Activated naive CD8-positive, alpha-beta T cell treated with anti-CD3 and anti-CD28 coated beads, Interleukin-2, amount 10 ng/mL, durations not matched to agents 7 days and 5 days (primary cell): ENCODE measurements around the gene LPA. TPM values are rescaled to one million over a fixed set of nuclear protein-coding genes. Genes with fewer than 3 reads are reported as not detected.
A peak's percentile ranks its signal among the peaks of the same experiment; 100 is the strongest.
"Not testable (repeated sequence)": the region's sequence is repeated elsewhere in the genome, so short reads cannot be mapped to it uniquely, and the experiment has no call there.

Experiments used
- ATAC-seq: fragments of 150-1000 bp; cut with Tn5 transposase; one replicate; pipeline ENCODE4 v1.10.0; 2021; ENCODE audit warnings: low read depth, moderate library complexity
- POLR2A ChIA-PET: fragments of 350-600 bp; sonication (Branson Sonifier 250); formaldehyde crosslinking; loops from one replicate; lab custom pipeline; 2021; ENCODE audit warnings: antibody characterized with exemption; lab: Charles Lee
- DNase-seq: peaks from one replicate; pipeline ENCODE4 v3.0.0; 2021
- H3K27ac Mint-ChIP-seq: one replicate; pipeline ENCODE4 v1.8.0; 2022; ENCODE audit warnings: mild to moderate bottlenecking, mixed read lengths
- H3K27me3 Mint-ChIP-seq: one replicate; pipeline ENCODE4 v1.8.0; 2022; ENCODE audit warnings: mild to moderate bottlenecking, moderate library complexity, mixed read lengths
- H3K36me3 Mint-ChIP-seq: one replicate; pipeline ENCODE4 v1.8.0; 2021; ENCODE audit warnings: mild to moderate bottlenecking, mixed read lengths
- H3K4me1 Mint-ChIP-seq: one replicate; pipeline ENCODE4 v1.8.0; 2021; ENCODE audit warnings: mixed read lengths
- H3K4me3 Mint-ChIP-seq: one replicate; pipeline ENCODE4 v1.8.0; 2022; ENCODE audit warnings: mild to moderate bottlenecking, moderate library complexity, mixed read lengths
- H3K9me3 Mint-ChIP-seq: one replicate; pipeline ENCODE4 v1.8.0; 2021; ENCODE audit warnings: mixed read lengths
- total RNA-seq, 2 experiments: library from RNA; stranded (reverse); gene quantifications; one replicate each; pipeline ENCODE4 v1.2.3, GENCODE V29; 2021

LPA gene
- total RNA-seq, 2 experiments from 2014 or later: not detected

- Mint-ChIP-seq H3K4me1 (no peaks in the 10 kb centered on the region), H3K4me3 (no peak overlapping the region), H3K27me3 (peaks cover 9% of the 10 kb centered on the region), H3K36me3 (no peaks in the 10 kb centered on the region), H3K27ac (no peak overlapping the region), H3K9me3 (peaks cover 3% of the 10 kb centered on the region)
- ATAC-seq: no peak
- POLR2A ChIA-PET: no interaction called here
- no peak for DNase-seq
These were observed 77.7 kb downstream of the LPA start for GRCh38 chr6:160586374-160586773.

GRCh38 chr6:160583794-160584193 is 80.3 kb downstream of the LPA start:
- POLR2A ChIA-PET: no interaction called here
- H3K36me3 Mint-ChIP-seq: no peaks in the 10 kb centered on the region
- no peak overlapping the region for H3K27ac Mint-ChIP-seq

DNA sequence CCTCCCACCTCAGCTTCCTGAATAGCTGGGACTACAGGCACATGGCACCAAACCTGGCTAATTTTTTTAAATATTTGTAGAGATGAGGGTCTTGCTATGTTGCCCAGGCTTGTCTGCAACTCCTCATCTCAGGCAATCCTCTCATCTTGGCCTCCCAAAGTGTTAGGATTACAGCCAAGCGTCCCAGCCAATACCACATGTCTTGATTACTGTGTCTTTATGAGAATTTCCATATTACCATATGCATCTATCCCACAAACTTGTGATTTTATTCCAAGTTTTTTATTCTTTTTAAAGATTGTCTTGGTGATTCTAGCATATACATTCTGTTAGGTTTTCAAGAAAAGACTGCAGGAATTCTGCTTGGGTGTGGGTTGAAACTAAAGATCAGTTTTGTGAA is 82.7 kb downstream of the LPA start:
- no peak overlapping the region for H3K4me3 Mint-ChIP-seq
- peaks cover 9% of the 10 kb centered on the region for H3K27me3 Mint-ChIP-seq
- DNase-seq (no peak), ATAC-seq (no peak)
- H3K9me3 Mint-ChIP-seq: peaks cover 3% of the 10 kb centered on the region
- POLR2A ChIA-PET: no interaction called here
- H3K4me1 Mint-ChIP-seq: no peaks in the 10 kb centered on the region
- no peak overlapping the region for H3K27ac Mint-ChIP-seq
- no peaks in the 10 kb centered on the region for H3K36me3 Mint-ChIP-seq

More at GRCh38 chr6:160583794-160584193, 80.3 kb downstream of the LPA start:
- peaks cover 9% of the 10 kb centered on the region for H3K27me3 Mint-ChIP-seq
- no peak overlapping the region for H3K4me3 Mint-ChIP-seq
- no peaks in the 10 kb centered on the region for H3K4me1 Mint-ChIP-seq
- peaks cover 3% of the 10 kb centered on the region for H3K9me3 Mint-ChIP-seq
- ATAC-seq: no peak
- no peak for DNase-seq

DNA sequence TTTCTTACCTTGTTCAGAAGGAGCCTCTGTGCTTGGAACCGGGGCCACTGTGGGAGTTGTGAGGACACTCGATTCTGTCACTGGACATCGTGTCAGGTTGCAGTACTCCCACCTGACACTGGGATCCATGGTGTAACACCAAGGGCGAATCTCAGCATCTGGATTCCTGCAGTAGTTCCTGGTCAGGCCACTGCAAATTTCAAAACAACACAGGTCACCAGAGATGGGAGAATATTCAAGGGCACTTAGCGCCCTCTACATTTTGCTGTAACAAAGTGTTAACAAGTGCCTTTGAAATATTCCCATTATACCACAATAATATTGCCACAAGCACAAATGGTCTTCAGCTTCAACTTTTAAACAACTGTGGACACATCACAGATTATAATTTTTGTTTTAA is 85.6 kb downstream of the LPA start:
- H3K4me1 Mint-ChIP-seq, POLR2A ChIA-PET, H3K36me3 Mint-ChIP-seq, H3K27ac Mint-ChIP-seq, H3K27me3 Mint-ChIP-seq, DNase-seq, H3K4me3 Mint-ChIP-seq, ATAC-seq, H3K9me3 Mint-ChIP-seq: not testable (repeated sequence)

DNA sequence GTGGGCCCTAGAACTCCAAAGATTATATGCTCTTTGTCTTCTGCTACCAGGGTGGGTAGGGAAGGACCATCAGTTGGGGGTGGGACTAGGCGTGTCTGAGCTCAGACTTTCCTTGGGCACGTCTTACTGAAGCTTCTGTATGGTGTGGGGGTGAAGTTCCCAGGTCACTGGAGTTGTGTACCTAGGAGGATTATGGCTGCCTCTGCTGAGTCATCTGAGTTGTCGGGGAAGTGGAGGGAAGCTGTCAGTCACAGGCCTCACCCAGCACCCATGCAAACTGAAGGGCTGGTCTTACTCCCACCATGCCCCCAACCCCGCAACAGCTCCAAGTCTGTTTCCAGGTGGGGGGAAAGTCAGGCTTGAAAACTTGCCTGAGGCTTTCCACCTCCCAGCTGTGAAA is 90.1 kb downstream of the LPA start:
- DNase-seq: no peak
- no peaks in the 10 kb centered on the region for H3K36me3 Mint-ChIP-seq
- H3K4me3 Mint-ChIP-seq: no peak overlapping the region
- ATAC-seq: no peak
- H3K27ac Mint-ChIP-seq: no peak overlapping the region
- H3K9me3 Mint-ChIP-seq: no peaks in the 10 kb centered on the region
- H3K27me3 Mint-ChIP-seq: peaks cover 2% of the 10 kb centered on the region
- POLR2A ChIA-PET: no interaction called here
- no peaks in the 10 kb centered on the region for H3K4me1 Mint-ChIP-seq

DNA sequence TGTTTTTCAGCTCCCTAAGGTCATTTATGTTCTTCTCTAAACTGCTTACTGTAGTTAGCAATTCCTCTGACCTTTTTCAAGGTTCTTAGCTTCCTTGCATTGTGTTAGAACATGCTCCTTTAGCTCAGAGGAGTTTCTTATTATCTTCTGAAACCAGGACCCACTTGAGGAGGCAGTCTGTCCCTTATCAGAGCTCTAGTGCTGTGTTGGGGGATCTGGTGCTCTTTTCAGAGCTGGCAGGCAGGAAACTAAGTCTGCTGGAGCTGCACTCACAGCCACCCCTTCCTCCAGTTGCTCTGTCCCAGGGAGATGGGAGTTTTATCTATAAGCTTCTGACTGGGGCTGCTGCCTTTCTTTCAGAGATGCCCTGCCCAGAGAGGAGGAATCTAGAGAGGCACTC is 92.9 kb downstream of the LPA start:
- H3K4me1 Mint-ChIP-seq, H3K27ac Mint-ChIP-seq, ATAC-seq, H3K27me3 Mint-ChIP-seq, DNase-seq, H3K4me3 Mint-ChIP-seq, H3K36me3 Mint-ChIP-seq, POLR2A ChIA-PET, H3K9me3 Mint-ChIP-seq: not testable (repeated sequence)

GRCh38 chr6:160544802-160545201 is 119.3 kb downstream of the LPA start:
- no peak for DNase-seq
- no peak for ATAC-seq
- no peak overlapping the region for H3K4me3 Mint-ChIP-seq
- H3K27me3 Mint-ChIP-seq: peaks cover 2% of the 10 kb centered on the region
- no peak overlapping the region for H3K27ac Mint-ChIP-seq
- H3K9me3 Mint-ChIP-seq: no peaks in the 10 kb centered on the region
- H3K4me1 Mint-ChIP-seq: no peaks in the 10 kb centered on the region
- POLR2A ChIA-PET: no interaction called here
- H3K36me3 Mint-ChIP-seq: no peaks in the 10 kb centered on the region

- no peaks in the 10 kb centered on the region for H3K9me3 Mint-ChIP-seq
- no peak overlapping the region for H3K4me3 Mint-ChIP-seq
- H3K4me1 Mint-ChIP-seq: no peaks in the 10 kb centered on the region
- DNase-seq (no peak), ATAC-seq (no peak)
- no peak overlapping the region for H3K27ac Mint-ChIP-seq
- H3K27me3 Mint-ChIP-seq: peaks cover 21% of the 10 kb centered on the region
- no peaks in the 10 kb centered on the region for H3K36me3 Mint-ChIP-seq
- POLR2A ChIA-PET: no interaction called here
These were observed 128.8 kb downstream of the LPA start for GRCh38 chr6:160535270-160535669.

GRCh38 chr6:160534050-160534696 is 129.9 kb downstream of the LPA start:
- H3K4me3 Mint-ChIP-seq: no peak overlapping the region
- peak; percentile 61 for DNase-seq
- peak; percentile 75 for ATAC-seq
- POLR2A ChIA-PET: no interaction called here
- H3K9me3 Mint-ChIP-seq: no peaks in the 10 kb centered on the region
- H3K27me3 Mint-ChIP-seq: peaks cover 27% of the 10 kb centered on the region
- H3K36me3 Mint-ChIP-seq: no peaks in the 10 kb centered on the region
- no peak overlapping the region for H3K27ac Mint-ChIP-seq
- H3K4me1 Mint-ChIP-seq: no peaks in the 10 kb centered on the region

DNA sequence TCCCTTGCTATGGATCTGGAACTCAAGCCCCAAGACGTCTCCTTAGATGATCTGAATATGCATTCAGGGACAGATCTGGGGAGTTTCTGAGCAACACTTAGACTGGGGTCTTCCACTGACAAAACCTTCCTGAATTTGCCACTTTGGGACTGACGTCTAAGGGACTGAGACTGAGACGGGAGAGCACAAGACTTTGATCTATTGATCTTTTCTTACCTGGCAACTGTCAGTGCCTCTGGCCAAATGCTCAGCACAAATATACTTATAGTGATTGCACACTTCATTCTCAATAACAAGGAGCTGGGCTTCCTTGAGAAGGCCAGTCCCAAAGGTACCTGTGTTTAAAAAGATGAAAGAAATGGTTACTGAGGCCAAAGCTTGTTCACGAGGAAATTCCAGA is 131.8 kb downstream of the LPA start:
- ATAC-seq (no peak), DNase-seq (no peak)
- Mint-ChIP-seq H3K27me3 (peaks cover 35% of the 10 kb centered on the region), H3K36me3 (no peaks in the 10 kb centered on the region), H3K4me1 (peaks cover 1% of the 10 kb centered on the region), H3K27ac (no peak overlapping the region), H3K9me3 (peaks cover 2% of the 10 kb centered on the region), H3K4me3 (no peak overlapping the region)
- POLR2A ChIA-PET: no interaction called here

DNA sequence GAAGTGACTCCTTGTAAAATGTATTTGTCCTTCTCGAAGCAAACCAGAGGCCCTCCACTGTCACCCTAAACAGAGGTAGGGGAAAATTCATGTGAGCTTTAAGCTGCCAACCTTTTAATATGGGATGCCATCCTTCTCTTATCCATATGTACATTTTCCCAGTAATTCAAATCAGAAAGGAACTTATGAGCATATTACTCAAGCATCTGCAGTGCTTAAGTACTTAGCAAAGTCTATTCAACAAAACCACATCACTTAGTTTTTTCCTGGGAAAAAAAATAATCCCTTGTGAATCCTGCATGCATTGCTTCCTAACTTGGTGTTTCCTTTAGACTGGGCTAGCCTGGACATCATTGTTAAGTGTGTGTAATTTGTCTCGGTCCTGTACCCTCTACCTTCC is 132.2 kb downstream of the LPA start:
- Mint-ChIP-seq H3K36me3 (no peaks in the 10 kb centered on the region), H3K27ac (no peak overlapping the region), H3K4me3 (no peak overlapping the region), H3K9me3 (peaks cover 2% of the 10 kb centered on the region), H3K4me1 (peaks cover 1% of the 10 kb centered on the region), H3K27me3 (peaks cover 38% of the 10 kb centered on the region)
- ATAC-seq: no peak
- POLR2A ChIA-PET: no interaction called here
- no peak for DNase-seq

DNA sequence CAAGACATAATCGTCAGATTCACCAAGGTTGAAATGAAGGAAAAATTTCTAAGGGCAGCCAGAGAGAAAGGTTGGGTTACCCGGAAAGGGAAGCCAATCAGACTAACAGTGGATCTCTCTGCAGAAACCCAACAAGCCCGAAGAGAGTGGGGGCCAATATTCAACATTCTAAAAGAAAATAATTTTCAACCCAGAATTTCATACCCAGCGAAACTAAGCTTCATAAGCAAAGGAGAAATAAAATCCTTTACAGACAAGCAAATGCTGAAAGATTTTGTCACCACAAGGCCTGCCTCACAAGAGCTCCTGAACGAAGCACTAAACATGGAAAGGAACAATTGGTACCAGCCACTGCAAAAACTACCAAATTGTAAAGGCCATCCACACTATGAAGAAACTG is 134.6 kb downstream of the LPA start:
- H3K27me3 Mint-ChIP-seq: peaks cover 39% of the 10 kb centered on the region
- H3K27ac Mint-ChIP-seq, ATAC-seq, H3K9me3 Mint-ChIP-seq, H3K36me3 Mint-ChIP-seq, DNase-seq, POLR2A ChIA-PET, H3K4me1 Mint-ChIP-seq, H3K4me3 Mint-ChIP-seq: not testable (repeated sequence)

- ATAC-seq (no peak), DNase-seq (no peak)
- H3K36me3 Mint-ChIP-seq: no peaks in the 10 kb centered on the region
- H3K4me3 Mint-ChIP-seq: no peak overlapping the region
- peaks cover 18% of the 10 kb centered on the region for H3K4me1 Mint-ChIP-seq
- H3K27me3 Mint-ChIP-seq: peaks cover 30% of the 10 kb centered on the region
- POLR2A ChIA-PET: no interaction called here
- H3K27ac Mint-ChIP-seq: no peak overlapping the region
- no peaks in the 10 kb centered on the region for H3K9me3 Mint-ChIP-seq
These were observed 140.9 kb downstream of the LPA start for GRCh38 chr6:160523223-160523622.

- Mint-ChIP-seq H3K27ac (peak overlapping the region; percentile 90), H3K4me3 (peak overlapping the region; percentile 93), H3K9me3 (no peaks in the 10 kb centered on the region), H3K36me3 (no peaks in the 10 kb centered on the region), H3K4me1 (peaks cover 16% of the 10 kb centered on the region), H3K27me3 (peaks cover 39% of the 10 kb centered on the region)
- POLR2A ChIA-PET: interaction anchor here (0.9 to 1.0 kb wide), 2 partner anchors 57 to 58 kb away, joined by 6 to 9 read pairs; no protein-coding TSS in a partner anchor
- DNase-seq (peak; percentile 86), ATAC-seq (peak; percentile 90)
These were observed 143.8 kb downstream of the LPA start for GRCh38 chr6:160520043-160520904.
